ENCODE results near the gene SCNN1G. TPM values are rescaled to one million over a fixed set of nuclear protein-coding genes. Genes with fewer than 3 reads are reported as not detected.

SCNN1G gene
- total and polyA plus RNA-seq, 9 of the 15 experiments (the other 6 are each of a cell fraction or from before 2014, with no cell fraction given) = not detected

- peaks cover 36% of the 10 kb centered on the region; the same call in 2 of the 3 replicates for H3K79me2 ChIP-seq (ENCODE audit: control insufficient read depth, insufficient read depth, low read length)
- WGBS (ENCODE audit: insufficient coverage, low coverage, missing lambda C conversion rate) = 46% methylated on average over 5 of the region's 5 CpGs
- no peak for ATAC-seq
These were observed 44.7 kb upstream of the SCNN1G start for GRCh38 chr16:23137818-23138217.

GRCh38 chr16:23140107-23140506, 42.4 kb upstream of the SCNN1G start:
- DNase-seq (ENCODE audit: extremely low read depth in 1 of 4, low spot score in 3 of 4) = no peak
- in situ Hi-C loops (cut with MboI) = no loop called here
- TF ChIP-seq ZNF174 (CRISPR knock-in tag; IDR thresholded peaks at IDR 0.05) = no peak
- TF ChIP-seq, protein P1, sequence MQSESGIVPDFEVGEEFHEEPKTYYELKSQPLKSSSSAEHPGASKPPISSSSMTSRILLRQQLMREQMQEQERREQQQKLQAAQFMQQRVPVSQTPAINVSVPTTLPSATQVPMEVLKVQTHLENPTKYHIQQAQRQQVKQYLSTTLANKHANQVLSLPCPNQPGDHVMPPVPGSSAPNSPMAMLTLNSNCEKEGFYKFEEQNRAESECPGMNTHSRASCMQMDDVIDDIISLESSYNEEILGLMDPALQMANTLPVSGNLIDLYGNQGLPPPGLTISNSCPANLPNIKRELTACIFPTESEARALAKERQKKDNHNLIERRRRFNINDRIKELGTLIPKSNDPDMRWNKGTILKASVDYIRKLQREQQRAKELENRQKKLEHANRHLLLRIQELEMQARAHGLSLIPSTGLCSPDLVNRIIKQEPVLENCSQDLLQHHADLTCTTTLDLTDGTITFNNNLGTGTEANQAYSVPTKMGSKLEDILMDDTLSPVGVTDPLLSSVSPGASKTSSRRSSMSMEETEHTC (IDR thresholded peaks at IDR 0.05) = no peak
- no peak for TF ChIP-seq ZNF263 (CRISPR knock-in tag; IDR thresholded peaks at IDR 0.05; ENCODE audit: borderline replicate concordance)
- no peak for TF ChIP-seq PTRF (tag; IDR thresholded peaks at IDR 0.05)
- no peak for TF ChIP-seq ARID3A (IDR thresholded peaks at IDR 0.05; ENCODE audit: borderline replicate concordance, low read depth, low read length)
- TF ChIP-seq SP1 (CRISPR knock-in tag; IDR thresholded peaks at IDR 0.05) = no peak
- no peak for TF ChIP-seq DMBX1 (CRISPR knock-in tag; IDR thresholded peaks at IDR 0.05; ENCODE audit: borderline replicate concordance)
- no peak for TF ChIP-seq SUPT5H (IDR thresholded peaks at IDR 0.05)
- no peak for TF ChIP-seq RBM25 (IDR thresholded peaks at IDR 0.05; ENCODE audit: low read depth, low read length, severe bottlenecking)
- TF ChIP-seq DEAF1 (CRISPR knock-in tag; IDR thresholded peaks at IDR 0.05) = no peak
- TF ChIP-seq ZNF316 (IDR thresholded peaks at IDR 0.05) = no peak

More at GRCh38 chr16:23137818-23138217, 44.7 kb upstream of the SCNN1G start:
- no peak overlapping the region for H3K27ac ChIP-seq (ENCODE audit: extremely low read depth, low read depth, low read length)
- H4K20me1 ChIP-seq (replicated peaks; ENCODE audit: control insufficient read depth, insufficient read depth, low read length) = peaks cover 20% of the 10 kb centered on the region
- POLR2A ChIA-PET = no interaction called here
- no peak overlapping the region for H3K4me2 ChIP-seq (ENCODE audit: insufficient read depth, low read length)
- H3K27me3 ChIP-seq (ENCODE audit: control insufficient read depth in 2 of 2, insufficient read depth in 2 of 2, low read length in 2 of 2) = no peaks in the 10 kb centered on the region
- H3K36me3 ChIP-seq (ENCODE audit: control insufficient read depth, insufficient read depth, low read length) = no peaks in the 10 kb centered on the region; the same call in 2 of the 3 replicates
- H3K9ac ChIP-seq (ENCODE audit: insufficient read depth in 1 of 2, low read depth in 2 of 2, low read length in 2 of 2) = no peak overlapping the region
- in situ Hi-C loops (cut with MboI) (no loop called here), intact Hi-C loops (cut with micrococcal nuclease) (no loop called here)
- no peaks in the 10 kb centered on the region for H3K9me3 ChIP-seq (replicated peaks; ENCODE audit: control insufficient read depth, insufficient read depth, low read depth, low read length)
- H3K4me3 ChIP-seq = no peak overlapping the region
- H3K4me1 ChIP-seq (replicated peaks in 1 of 2; ENCODE audit: control insufficient read depth in 2 of 2, insufficient read depth in 2 of 2, low read length in 2 of 2) = peaks cover 0 to 20% of the 10 kb centered on the region in 2 experiments; a peak in 3 of 5 replicates
- TF ChIP-seq SOX6 (IDR thresholded peaks at IDR 0.05) (no peak), ZNF174 (CRISPR knock-in tag; IDR thresholded peaks at IDR 0.05) (no peak), HNRNPK (IDR thresholded peaks at IDR 0.05; ENCODE audit: low read depth, low read length, poor library complexity, severe bottlenecking) (no peak), ZNF121 (CRISPR knock-in tag; conservative IDR thresholded peaks at IDR 0.05) (no peak)
- no peak overlapping the region for H2AFZ ChIP-seq (ENCODE audit: low read depth, low read length)
- BruUV-seq (replicated peaks) = no TSS peak
- H3K9me1 ChIP-seq (ENCODE audit: control insufficient read depth, insufficient read depth, low read length) = no peaks in the 10 kb centered on the region
- FAIRE-seq (no peak), DNase-seq (ENCODE audit: extremely low read depth in 1 of 4, low spot score in 3 of 4) (no peak)
- CTCF ChIA-PET (ENCODE audit: low intra/inter-chr PET ratio) = no interaction called here

More at GRCh38 chr16:23140107-23140506, 42.4 kb upstream of the SCNN1G start:
- Histone ChIP-seq H3K27me3 (ENCODE audit: control insufficient read depth in 2 of 2, insufficient read depth in 2 of 2, low read length in 2 of 2) (no peaks in the 10 kb centered on the region), H3K36me3 (ENCODE audit: control insufficient read depth, insufficient read depth, low read length) (no peaks in the 10 kb centered on the region; the same call in 2 of the 3 replicates), H2AFZ (ENCODE audit: low read depth, low read length) (no peak overlapping the region), H3K4me1 (replicated peaks in 1 of 2; ENCODE audit: control insufficient read depth in 2 of 2, insufficient read depth in 2 of 2, low read length in 2 of 2) (peaks cover 0 to 11% of the 10 kb centered on the region in 2 experiments; a peak in 3 of 5 replicates), H3K9me1 (ENCODE audit: control insufficient read depth, insufficient read depth, low read length) (no peaks in the 10 kb centered on the region), H4K20me1 (replicated peaks; ENCODE audit: control insufficient read depth, insufficient read depth, low read length) (peaks cover 16% of the 10 kb centered on the region), H3K4me3 (no peak overlapping the region), H3K79me2 (ENCODE audit: control insufficient read depth, insufficient read depth, low read length) (peaks cover 26% of the 10 kb centered on the region), H3K4me2 (ENCODE audit: insufficient read depth, low read length) (no peak overlapping the region), H3K9me3 (replicated peaks; ENCODE audit: control insufficient read depth, insufficient read depth, low read depth, low read length) (no peaks in the 10 kb centered on the region), H3K27ac (ENCODE audit: extremely low read depth, low read depth, low read length) (no peak overlapping the region), H3K9ac (ENCODE audit: insufficient read depth in 1 of 2, low read depth in 2 of 2, low read length in 2 of 2) (no peak overlapping the region)
- FAIRE-seq (no peak), ATAC-seq (no peak)
- WGBS (ENCODE audit: insufficient coverage, low coverage, missing lambda C conversion rate) = 44% methylated on average over 2 of the region's 2 CpGs
- POLR2A ChIA-PET = no interaction called here
- intact Hi-C loops (cut with micrococcal nuclease) = no loop called here
- BruUV-seq (replicated peaks) = no TSS peak
- CTCF ChIA-PET (ENCODE audit: low intra/inter-chr PET ratio) = no interaction called here
